ENCODE data around the gene IMP4. TPM values are rescaled to one million over a fixed set of nuclear protein-coding genes. Genes with fewer than 3 reads are reported as not detected.

IMP4 gene

Small RNAs within 50 kb of the gene (small RNA-seq; reads per million reads assigned to genes)
- gene AC132479.1: not detected
